ENCODE measurements around the gene MMP20. TPM values are rescaled to one million over a fixed set of nuclear protein-coding genes. Genes with fewer than 3 reads are reported as not detected.

Gene MMP20
- polyA plus RNA-seq, 6 donors from 2014 or later, result not detected

GRCh38 chr11:102555091-102555490 is 70.0 kb downstream of the MMP20 start:
- Mint-ChIP-seq H3K27me3 (no peaks in the 10 kb centered on the region), H3K4me1 (peaks cover 22 to 33% (median 27%) of the 10 kb centered on the region in 3 donors), H3K27ac (no peak overlapping the region), H3K36me3 (no peaks in the 10 kb centered on the region), H3K9me3 (peaks cover 0 to 11% (median 0%) of the 10 kb centered on the region in 7 donors), H3K4me3 (no peak overlapping the region)
- ATAC-seq (ENCODE audit: low read depth in 2 of 2) (no peak), DNase-seq (no peak)

- DNase-seq, result no peak
- Mint-ChIP-seq H3K4me3 (no peak overlapping the region), H3K27ac (peak overlapping the region in 1 of 6 donors; percentile 19), H3K4me1 (peaks cover 12 to 22% (median 17%) of the 10 kb centered on the region in 3 donors), H3K27me3 (no peaks in the 10 kb centered on the region), H3K36me3 (no peaks in the 10 kb centered on the region), H3K9me3 (peaks cover 0 to 8% (median 0%) of the 10 kb centered on the region in 7 donors)
- ATAC-seq (ENCODE audit: low read depth in 2 of 2), result no peak
Measured at GRCh38 chr11:102553835-102554282, 71.3 kb downstream of the MMP20 start.

- peaks cover 16 to 23% (median 23%) of the 10 kb centered on the region in 3 donors for H3K4me1 Mint-ChIP-seq
- H3K36me3 Mint-ChIP-seq, result no peaks in the 10 kb centered on the region
- H3K4me3 Mint-ChIP-seq, result no peak overlapping the region
- no peak for ATAC-seq (ENCODE audit: low read depth in 2 of 2)
- H3K27ac Mint-ChIP-seq, result peak overlapping the region in 2 of 6 donors; percentile 7 to 41
- H3K27me3 Mint-ChIP-seq, result no peaks in the 10 kb centered on the region
- H3K9me3 Mint-ChIP-seq, result peaks cover 0 to 3% (median 0%) of the 10 kb centered on the region in 7 donors
- no peak for DNase-seq
Measured at GRCh38 chr11:102552447-102553194, 72.5 kb downstream of the MMP20 start.

- H3K27me3 Mint-ChIP-seq, result no peaks in the 10 kb centered on the region
- no peaks in the 10 kb centered on the region for H3K9me3 Mint-ChIP-seq
- H3K27ac Mint-ChIP-seq, result peak overlapping the region in 4 of 6 donors; percentile 3 to 36 (median 30)
- H3K4me1 Mint-ChIP-seq, result peaks cover 16 to 26% (median 25%) of the 10 kb centered on the region in 3 donors
- no peak for ATAC-seq (ENCODE audit: low read depth in 2 of 2)
- DNase-seq, result no peak
- no peaks in the 10 kb centered on the region for H3K36me3 Mint-ChIP-seq
- H3K4me3 Mint-ChIP-seq, result no peak overlapping the region
Measured at GRCh38 chr11:102552020-102552419, 73.1 kb downstream of the MMP20 start.

- peaks cover 20 to 33% (median 33%) of the 10 kb centered on the region in 3 donors for H3K4me1 Mint-ChIP-seq
- H3K9me3 Mint-ChIP-seq, result no peaks in the 10 kb centered on the region
- peak overlapping the region in 4 of 6 donors; percentile 27 to 97 (median 36) for H3K27ac Mint-ChIP-seq
Measured at GRCh38 chr11:102551169-102551781, 73.9 kb downstream of the MMP20 start.

GRCh38 chr11:102546923-102547471 is 78.1 kb downstream of the MMP20 start:
- H3K4me3 Mint-ChIP-seq, result peak overlapping the region; percentile 7 to 67 (median 45)
- no peaks in the 10 kb centered on the region for H3K27me3 Mint-ChIP-seq
- H3K9me3 Mint-ChIP-seq, result peaks cover 0 to 2% (median 0%) of the 10 kb centered on the region in 7 donors
- peaks cover 47 to 71% (median 64%) of the 10 kb centered on the region in 3 donors for H3K4me1 Mint-ChIP-seq
- peak overlapping the region; percentile 98 to 100 (median 100) for H3K27ac Mint-ChIP-seq
- DNase-seq (peak; percentile 87), ATAC-seq (ENCODE audit: low read depth in 2 of 2) (peak; percentile 74 to 75)
- H3K36me3 Mint-ChIP-seq, result no peaks in the 10 kb centered on the region

More at GRCh38 chr11:102551169-102551781, 73.9 kb downstream of the MMP20 start:
- Mint-ChIP-seq H3K36me3 (no peaks in the 10 kb centered on the region), H3K4me3 (no peak overlapping the region), H3K27me3 (no peaks in the 10 kb centered on the region)
- DNase-seq (no peak), ATAC-seq (ENCODE audit: low read depth in 2 of 2) (no peak)

- peaks cover 41 to 66% (median 58%) of the 10 kb centered on the region in 3 donors for H3K4me1 Mint-ChIP-seq
- H3K27me3 Mint-ChIP-seq, result no peaks in the 10 kb centered on the region
- ATAC-seq (ENCODE audit: low read depth in 2 of 2) (peak; percentile 70 to 71), DNase-seq (peak; percentile 78)
- peak overlapping the region; percentile 98 to 100 (median 100) for H3K27ac Mint-ChIP-seq
- peak overlapping the region; percentile 33 to 84 (median 62) for H3K4me3 Mint-ChIP-seq
- H3K36me3 Mint-ChIP-seq, result no peaks in the 10 kb centered on the region
- H3K9me3 Mint-ChIP-seq, result peaks cover 0 to 2% (median 0%) of the 10 kb centered on the region in 7 donors
Measured at GRCh38 chr11:102546427-102546826, 78.7 kb downstream of the MMP20 start.

- Mint-ChIP-seq H3K4me1 (peaks cover 36 to 60% (median 56%) of the 10 kb centered on the region in 3 donors), H3K4me3 (peak overlapping the region in 7 of 8 donors; percentile 9 to 84 (median 67)), H3K9me3 (peaks cover 0 to 2% (median 0%) of the 10 kb centered on the region in 7 donors), H3K36me3 (no peaks in the 10 kb centered on the region), H3K27ac (peak overlapping the region; percentile 98 to 100 (median 100)), H3K27me3 (no peaks in the 10 kb centered on the region)
- DNase-seq (no peak), ATAC-seq (ENCODE audit: low read depth in 2 of 2) (no peak)
Measured at GRCh38 chr11:102545701-102546100, 79.4 kb downstream of the MMP20 start.

GRCh38 chr11:102544594-102544993 is 80.5 kb downstream of the MMP20 start:
- ATAC-seq (ENCODE audit: low read depth in 2 of 2) (no peak), DNase-seq (no peak)
- no peaks in the 10 kb centered on the region for H3K36me3 Mint-ChIP-seq
- H3K9me3 Mint-ChIP-seq, result peaks cover 0 to 2% (median 0%) of the 10 kb centered on the region in 7 donors
- H3K4me1 Mint-ChIP-seq, result peaks cover 36 to 60% (median 56%) of the 10 kb centered on the region in 3 donors
- peak overlapping the region in 6 of 8 donors; percentile 1 to 84 (median 44) for H3K4me3 Mint-ChIP-seq
- no peaks in the 10 kb centered on the region for H3K27me3 Mint-ChIP-seq
- peak overlapping the region; percentile 96 to 100 (median 99) for H3K27ac Mint-ChIP-seq

GRCh38 chr11:102539567-102539966 is 85.6 kb downstream of the MMP20 start:
- H3K9me3 Mint-ChIP-seq, result peaks cover 0 to 4% (median 0%) of the 10 kb centered on the region in 7 donors
- H3K36me3 Mint-ChIP-seq, result no peaks in the 10 kb centered on the region
- ATAC-seq (ENCODE audit: low read depth in 2 of 2) (no peak), DNase-seq (no peak)
- H3K27ac Mint-ChIP-seq, result peak overlapping the region in 5 of 6 donors; percentile 41 to 72 (median 58)
- peaks cover 29 to 46% (median 43%) of the 10 kb centered on the region in 3 donors for H3K4me1 Mint-ChIP-seq
- no peaks in the 10 kb centered on the region for H3K27me3 Mint-ChIP-seq
- no peak overlapping the region for H3K4me3 Mint-ChIP-seq

GRCh38 chr11:102538932-102539331 is 86.2 kb downstream of the MMP20 start:
- Mint-ChIP-seq H3K27ac (peak overlapping the region in 5 of 6 donors; percentile 8 to 52 (median 46)), H3K4me1 (peaks cover 31 to 45% (median 44%) of the 10 kb centered on the region in 3 donors), H3K36me3 (no peaks in the 10 kb centered on the region), H3K9me3 (peaks cover 0 to 5% (median 0%) of the 10 kb centered on the region in 7 donors), H3K27me3 (no peaks in the 10 kb centered on the region), H3K4me3 (peak overlapping the region in 1 of 8 donors; percentile 26)
- ATAC-seq (ENCODE audit: low read depth in 2 of 2), result no peak
- DNase-seq, result no peak

- peaks cover 0 to 5% (median 0%) of the 10 kb centered on the region in 7 donors for H3K9me3 Mint-ChIP-seq
- ATAC-seq (ENCODE audit: low read depth in 2 of 2) (peak; percentile 94 to 95), DNase-seq (peak; percentile 48)
- no peaks in the 10 kb centered on the region for H3K27me3 Mint-ChIP-seq
- H3K4me1 Mint-ChIP-seq, result peaks cover 30 to 35% (median 34%) of the 10 kb centered on the region in 3 donors
- peak overlapping the region in 1 of 8 donors; percentile 0 for H3K4me3 Mint-ChIP-seq
- H3K27ac Mint-ChIP-seq, result peak overlapping the region; percentile 32 to 78 (median 63)
- no peaks in the 10 kb centered on the region for H3K36me3 Mint-ChIP-seq
Measured at GRCh38 chr11:102534261-102534872, 90.8 kb downstream of the MMP20 start.

GRCh38 chr11:102530558-102530957 is 94.6 kb downstream of the MMP20 start, which contains the start of gene MMP7:
MMP7 (minus strand) TSS chr11:102530747; CDS start chr11:102530700, 47 bp downstream.
- peaks cover 10 to 25% (median 14%) of the 10 kb centered on the region in 3 donors for H3K4me1 Mint-ChIP-seq

More at GRCh38 chr11:102530558-102530957, 94.6 kb downstream of the MMP20 start, which contains the start of gene MMP7:
- ATAC-seq (ENCODE audit: low read depth in 2 of 2) (peak; percentile 37 to 48), DNase-seq (peak; percentile 14)
- peak within 1 kb of the TSS in 6 of 8 donors; percentile 34 to 80 (median 55) for H3K4me3 Mint-ChIP-seq
- no peaks in the 10 kb centered on the region for H3K27me3 Mint-ChIP-seq
- no peaks in the 10 kb centered on the region for H3K36me3 Mint-ChIP-seq
- peak within 1 kb of the TSS in 5 of 6 donors; percentile 50 to 72 (median 68) for H3K27ac Mint-ChIP-seq
- peaks cover 0 to 5% (median 0%) of the 10 kb centered on the region in 7 donors for H3K9me3 Mint-ChIP-seq

Data from naive B cell (primary cell).